ENCODE measurements around the gene SND1. TPM values are rescaled to one million over a fixed set of nuclear protein-coding genes. Genes with fewer than 3 reads are reported as not detected.
"Not testable (repeated sequence)": the region's sequence is repeated elsewhere in the genome, so short reads cannot be mapped to it uniquely, and the experiment has no call there.

SND1 gene
- total and polyA plus RNA-seq, 9 donors = 88.3 to 125 (median 97.7) TPM

DNA sequence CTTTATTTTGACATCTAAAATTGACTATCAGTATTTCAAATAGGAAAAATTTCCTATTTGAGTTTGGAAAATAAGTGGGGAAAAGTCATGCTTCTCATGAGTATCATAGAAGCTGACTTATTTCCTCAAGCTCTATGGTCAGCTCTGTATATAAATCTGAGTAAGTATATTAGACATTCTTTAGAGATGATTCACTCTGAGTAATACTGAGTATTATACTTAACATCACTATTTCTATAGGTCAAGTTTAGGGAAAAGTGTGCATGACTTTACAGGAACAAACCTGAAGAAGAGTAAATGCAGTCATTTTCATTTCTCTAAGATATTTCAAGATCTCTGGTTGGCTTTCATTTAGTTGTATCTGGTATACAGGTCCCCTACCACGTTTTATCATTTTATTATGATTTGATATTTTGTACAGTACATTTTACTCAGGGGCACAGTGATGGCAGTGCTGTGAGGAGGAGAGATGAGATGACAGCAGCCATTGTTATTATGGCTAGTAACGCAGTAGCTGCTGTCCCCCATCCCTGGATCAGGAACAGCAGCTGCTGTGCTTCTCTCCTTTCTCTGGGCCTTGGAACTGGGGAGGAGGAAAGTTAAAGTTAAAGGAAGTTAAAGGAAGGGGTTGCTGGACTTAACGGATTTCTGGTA is 15.2 kb downstream of the SND1 start:
- no peak for DNase-seq
- Histone ChIP-seq H3K27ac (ENCODE audit: low read length) (no peak overlapping the region), H3K36me3 (ENCODE audit: control insufficient read depth, insufficient read depth, low read length) (no peaks in the 10 kb centered on the region), H3K4me3 (ENCODE audit: low read length) (no peak overlapping the region), H3K27me3 (ENCODE audit: control insufficient read depth, insufficient read depth, low read length) (no peaks in the 10 kb centered on the region), H3K9me3 (replicated peaks; ENCODE audit: control insufficient read depth, low read depth, low read length) (no peaks in the 10 kb centered on the region), H3K4me1 (ENCODE audit: control insufficient read depth, insufficient read depth, low read length) (peaks cover 2% of the 10 kb centered on the region)
- 100% methylated on average over 1 of the region's 3 CpGs for WGBS (ENCODE audit: insufficient coverage)

DNA sequence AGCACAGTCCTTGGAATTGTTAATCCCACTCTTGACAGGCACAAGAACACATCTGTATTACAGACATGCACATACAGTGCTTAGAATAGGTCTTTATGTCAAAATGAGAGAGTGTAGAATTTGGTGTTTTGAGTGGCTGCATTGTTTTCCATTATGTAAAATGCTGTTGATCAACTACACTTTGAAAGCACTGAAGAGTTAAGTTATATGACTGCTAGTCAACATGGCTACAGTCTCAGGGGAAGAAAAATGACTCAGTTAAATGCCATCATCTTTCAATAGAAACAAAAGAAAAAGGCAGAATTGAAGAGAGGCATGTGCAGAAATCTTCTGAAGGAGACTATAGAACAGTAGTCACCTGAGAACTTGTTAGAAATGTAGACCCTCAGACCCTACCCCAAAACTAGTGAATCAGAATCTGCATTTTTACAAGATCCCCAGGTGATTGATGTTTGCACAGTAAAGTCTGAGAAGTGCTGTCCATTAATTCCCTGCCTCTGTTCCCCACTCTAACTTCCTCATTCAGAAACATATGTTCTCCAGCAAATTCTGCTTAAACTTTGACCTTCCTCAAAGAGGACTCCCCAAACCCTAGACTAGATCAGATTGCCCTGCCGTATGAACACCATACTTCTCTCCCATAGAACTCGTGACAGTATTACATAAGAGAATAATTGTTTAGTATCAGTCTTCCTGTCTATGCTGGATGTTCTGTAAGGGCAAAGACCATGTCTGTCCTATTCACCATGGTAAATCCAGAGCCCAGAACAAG is 16.0 kb downstream of the SND1 start:
- no CpG with 5 or more reads among the region's 2 CpGs for WGBS (ENCODE audit: insufficient coverage)
- H3K9me3 ChIP-seq (replicated peaks; ENCODE audit: control insufficient read depth, low read depth, low read length) = no peaks in the 10 kb centered on the region
- peaks cover 2% of the 10 kb centered on the region for H3K4me1 ChIP-seq (ENCODE audit: control insufficient read depth, insufficient read depth, low read length)
- no peaks in the 10 kb centered on the region for H3K36me3 ChIP-seq (ENCODE audit: control insufficient read depth, insufficient read depth, low read length)
- no peak overlapping the region for H3K27ac ChIP-seq (ENCODE audit: low read length)
- no peak overlapping the region for H3K4me3 ChIP-seq (ENCODE audit: low read length)
- H3K27me3 ChIP-seq (ENCODE audit: control insufficient read depth, insufficient read depth, low read length) = no peaks in the 10 kb centered on the region
- DNase-seq = peak; percentile 43

DNA sequence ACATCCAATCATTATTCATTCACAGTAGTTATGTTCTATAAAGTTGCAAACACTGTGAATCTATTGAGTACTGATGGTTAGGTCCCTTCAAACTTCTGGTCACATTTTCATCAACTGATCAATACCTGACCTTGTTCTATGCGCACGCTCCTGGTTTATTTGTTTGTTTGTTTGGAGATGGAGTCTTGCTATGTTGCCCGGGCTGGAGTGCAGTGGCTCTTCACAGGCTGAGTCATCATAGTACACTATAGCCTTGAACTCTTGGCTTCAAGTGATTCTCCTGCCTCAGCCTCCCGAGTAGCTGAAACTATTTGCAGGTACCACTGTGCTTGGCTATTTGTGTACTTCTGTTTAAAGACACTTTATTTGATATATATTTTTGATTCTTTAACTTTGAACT is 19.3 kb downstream of the SND1 start:
- Histone ChIP-seq H3K27ac (ENCODE audit: low read length) (no peak overlapping the region), H3K4me1 (ENCODE audit: control insufficient read depth, insufficient read depth, low read length) (peaks cover 2% of the 10 kb centered on the region), H3K4me3 (ENCODE audit: low read length) (no peak overlapping the region), H3K27me3 (ENCODE audit: control insufficient read depth, insufficient read depth, low read length) (no peaks in the 10 kb centered on the region), H3K9me3 (replicated peaks; ENCODE audit: control insufficient read depth, low read depth, low read length) (no peaks in the 10 kb centered on the region), H3K36me3 (ENCODE audit: control insufficient read depth, insufficient read depth, low read length) (no peaks in the 10 kb centered on the region)
- WGBS (ENCODE audit: insufficient coverage) = no CpG with 5 or more reads among the region's 4 CpGs
- no peak for DNase-seq

DNA sequence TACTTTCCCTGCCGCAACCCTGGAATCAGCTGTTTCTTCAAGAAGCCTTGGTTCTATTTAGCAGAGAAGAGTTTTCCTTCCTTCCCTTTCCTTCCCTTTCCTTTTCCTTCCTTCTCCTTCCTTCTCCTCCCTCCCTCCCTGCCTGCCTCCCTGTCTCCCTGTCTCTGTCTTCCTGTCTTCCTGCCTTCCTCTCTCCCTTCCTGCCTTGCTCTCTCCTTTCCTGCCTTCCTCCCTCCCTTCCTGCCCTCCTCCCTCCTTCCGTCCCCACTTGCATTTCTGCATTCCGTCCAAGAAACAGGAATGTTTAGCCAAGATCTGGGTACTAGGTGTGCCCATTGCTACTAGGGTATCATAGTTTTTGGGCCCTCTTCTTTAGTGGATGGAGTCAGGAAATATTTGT is 21.9 kb downstream of the SND1 start:
- no CpG with 5 or more reads among the region's 3 CpGs for WGBS (ENCODE audit: insufficient coverage)
- no peak overlapping the region for H3K27ac ChIP-seq (ENCODE audit: low read length)
- DNase-seq = no peak
- H3K4me3 ChIP-seq (ENCODE audit: low read length) = no peak overlapping the region
- no peaks in the 10 kb centered on the region for H3K4me1 ChIP-seq (ENCODE audit: control insufficient read depth, insufficient read depth, low read length)
- no peaks in the 10 kb centered on the region for H3K27me3 ChIP-seq (ENCODE audit: control insufficient read depth, insufficient read depth, low read length)
- H3K9me3 ChIP-seq (replicated peaks; ENCODE audit: control insufficient read depth, low read depth, low read length) = no peaks in the 10 kb centered on the region
- H3K36me3 ChIP-seq (ENCODE audit: control insufficient read depth, insufficient read depth, low read length) = no peaks in the 10 kb centered on the region

DNA sequence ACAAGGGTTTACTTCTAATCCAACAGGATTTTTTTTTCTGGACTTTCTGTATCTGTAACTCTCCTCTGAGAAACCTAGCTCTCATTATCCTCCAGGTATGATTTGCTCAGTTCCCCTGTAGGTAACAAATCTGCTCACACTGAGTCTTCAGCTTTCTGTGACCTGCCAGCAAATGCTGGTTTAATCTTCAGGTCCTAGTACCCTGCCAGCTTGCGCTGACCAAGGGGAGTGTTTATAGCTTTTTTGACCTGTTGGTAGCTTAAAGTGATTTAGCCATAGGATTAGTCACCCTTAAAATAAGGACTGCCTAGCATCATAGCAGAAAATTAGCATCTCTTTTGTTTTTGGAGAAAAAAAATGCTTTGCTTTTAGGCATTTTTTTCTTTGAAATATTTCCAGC is 22.4 kb downstream of the SND1 start:
- DNase-seq = no peak
- H3K4me1 ChIP-seq (ENCODE audit: control insufficient read depth, insufficient read depth, low read length) = no peaks in the 10 kb centered on the region
- no peak overlapping the region for H3K4me3 ChIP-seq (ENCODE audit: low read length)
- H3K27ac ChIP-seq (ENCODE audit: low read length) = no peak overlapping the region
- no peaks in the 10 kb centered on the region for H3K27me3 ChIP-seq (ENCODE audit: control insufficient read depth, insufficient read depth, low read length)
- WGBS (ENCODE audit: insufficient coverage) = no CpG with 5 or more reads among the region's 1 CpG
- no peaks in the 10 kb centered on the region for H3K9me3 ChIP-seq (replicated peaks; ENCODE audit: control insufficient read depth, low read depth, low read length)
- no peaks in the 10 kb centered on the region for H3K36me3 ChIP-seq (ENCODE audit: control insufficient read depth, insufficient read depth, low read length)

DNA sequence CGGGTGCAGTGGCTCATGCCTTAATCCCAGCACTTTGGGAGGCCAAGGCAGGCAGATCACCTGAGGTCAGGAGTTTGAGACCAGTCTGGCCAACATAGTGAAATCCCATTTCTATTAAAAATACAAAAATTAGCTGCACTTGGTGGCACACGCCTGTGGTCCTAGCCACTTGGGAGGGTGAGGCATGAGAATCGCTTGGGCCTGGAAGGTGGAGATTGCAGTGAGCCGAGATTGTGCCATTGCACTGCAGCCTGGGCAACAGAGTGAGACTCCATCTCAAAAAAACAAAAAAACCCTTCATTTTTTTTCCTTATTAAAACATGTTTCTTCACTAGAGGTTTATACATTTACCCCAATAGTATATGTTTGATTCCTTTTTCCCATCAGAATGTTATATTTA is 22.9 kb downstream of the SND1 start:
- H3K4me1 ChIP-seq (ENCODE audit: control insufficient read depth, insufficient read depth, low read length); H3K9me3 ChIP-seq (replicated peaks; ENCODE audit: control insufficient read depth, low read depth, low read length); DNase-seq; H3K27me3 ChIP-seq (ENCODE audit: control insufficient read depth, insufficient read depth, low read length); H3K27ac ChIP-seq (ENCODE audit: low read length); H3K36me3 ChIP-seq (ENCODE audit: control insufficient read depth, insufficient read depth, low read length); H3K4me3 ChIP-seq (ENCODE audit: low read length): not testable (repeated sequence)
- no CpG with 5 or more reads among the region's 4 CpGs for WGBS (ENCODE audit: insufficient coverage)

DNA sequence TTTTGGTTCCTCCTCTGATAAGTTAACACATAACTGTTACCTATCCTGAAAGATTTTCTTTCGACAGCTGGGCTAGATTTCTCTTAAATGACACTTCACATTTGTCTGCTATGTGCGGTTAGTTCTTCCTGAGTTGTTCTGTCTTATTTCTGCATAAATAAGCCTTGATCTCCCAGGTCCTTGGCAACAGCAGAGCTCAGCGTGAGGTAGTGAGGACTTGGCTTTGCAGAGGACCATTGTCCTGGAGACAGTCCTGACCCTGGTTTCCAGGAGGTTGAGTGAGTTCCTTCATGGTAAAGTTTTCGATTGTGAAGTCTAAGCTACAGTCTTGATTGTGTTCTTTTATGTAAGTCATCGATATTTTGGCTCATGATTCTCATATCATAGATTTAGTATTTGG is 23.7 kb downstream of the SND1 start:
- WGBS (ENCODE audit: insufficient coverage) = 93% methylated on average over 3 of the region's 5 CpGs
- no peaks in the 10 kb centered on the region for H3K9me3 ChIP-seq (replicated peaks; ENCODE audit: control insufficient read depth, low read depth, low read length)
- no peaks in the 10 kb centered on the region for H3K27me3 ChIP-seq (ENCODE audit: control insufficient read depth, insufficient read depth, low read length)
- H3K27ac ChIP-seq (ENCODE audit: low read length) = no peak overlapping the region
- H3K36me3 ChIP-seq (ENCODE audit: control insufficient read depth, insufficient read depth, low read length) = no peaks in the 10 kb centered on the region
- no peak overlapping the region for H3K4me3 ChIP-seq (ENCODE audit: low read length)
- DNase-seq = no peak
- H3K4me1 ChIP-seq (ENCODE audit: control insufficient read depth, insufficient read depth, low read length) = no peaks in the 10 kb centered on the region

DNA sequence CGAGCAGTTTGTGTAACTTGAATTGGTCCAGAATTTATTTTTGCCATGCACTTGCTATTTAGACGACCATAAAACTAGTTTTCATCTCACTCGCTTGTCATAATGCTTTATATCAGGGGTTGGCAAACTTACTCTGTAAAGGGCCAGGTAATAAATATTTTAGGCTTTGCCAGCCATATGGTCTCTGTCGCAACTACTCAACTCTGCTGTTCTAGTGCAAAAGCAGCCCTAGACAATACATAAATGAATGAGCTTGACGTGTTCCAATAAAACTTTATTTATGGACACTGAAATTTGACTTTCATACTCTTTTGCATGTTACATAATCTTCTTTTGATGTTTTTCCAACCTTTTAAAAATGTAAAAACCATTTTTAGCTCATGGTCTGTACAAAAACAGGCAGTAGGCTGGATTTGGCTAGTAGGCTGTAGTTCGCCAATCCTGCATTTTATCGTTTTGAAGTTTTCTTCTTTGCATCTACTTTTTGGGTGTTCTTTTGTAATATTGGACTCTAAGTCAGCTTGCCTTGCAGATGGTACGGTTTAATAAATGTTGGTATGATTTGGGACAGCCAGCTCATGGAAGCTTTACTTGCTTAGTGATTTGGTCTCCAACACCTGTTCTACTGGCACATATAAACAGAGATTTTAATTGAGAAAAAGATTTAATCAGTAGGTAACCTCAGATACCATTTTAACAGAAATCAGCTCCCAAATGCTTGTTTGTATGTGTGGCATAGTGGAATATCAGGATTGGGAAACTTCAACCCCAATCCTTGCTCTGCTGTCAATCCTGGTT is 25.6 kb downstream of the SND1 start:
- H3K4me1 ChIP-seq (ENCODE audit: control insufficient read depth, insufficient read depth, low read length) = no peaks in the 10 kb centered on the region
- no peak for DNase-seq
- no peak overlapping the region for H3K4me3 ChIP-seq (ENCODE audit: low read length)
- no peaks in the 10 kb centered on the region for H3K36me3 ChIP-seq (ENCODE audit: control insufficient read depth, insufficient read depth, low read length)
- 100% methylated on average over 1 of the region's 8 CpGs for WGBS (ENCODE audit: insufficient coverage)
- no peaks in the 10 kb centered on the region for H3K9me3 ChIP-seq (replicated peaks; ENCODE audit: control insufficient read depth, low read depth, low read length)
- no peak overlapping the region for H3K27ac ChIP-seq (ENCODE audit: low read length)
- no peaks in the 10 kb centered on the region for H3K27me3 ChIP-seq (ENCODE audit: control insufficient read depth, insufficient read depth, low read length)

DNA sequence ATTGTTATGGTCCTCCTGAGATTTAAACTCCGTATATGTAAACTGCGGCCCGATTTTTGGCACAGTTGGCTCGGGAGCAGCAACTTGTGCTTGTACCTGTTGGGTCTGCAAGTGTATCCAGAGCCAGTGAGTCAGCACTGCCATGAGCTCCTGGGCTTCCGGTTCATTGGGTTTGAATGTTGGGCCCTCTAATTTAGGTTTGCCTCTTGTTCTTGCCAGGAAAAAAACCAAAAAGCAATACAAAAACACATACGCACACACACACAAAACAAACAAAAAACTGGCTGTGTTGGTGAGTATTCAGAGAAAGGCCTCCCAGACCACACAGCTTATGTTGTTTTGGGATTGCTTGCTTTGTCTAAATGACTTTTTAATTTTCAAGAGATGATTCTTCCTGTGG is 26.3 kb downstream of the SND1 start:
- H3K27me3 ChIP-seq (ENCODE audit: control insufficient read depth, insufficient read depth, low read length) = no peaks in the 10 kb centered on the region
- DNase-seq = peak; percentile 34
- whole genome bisulfite sequencing (ENCODE audit: insufficient coverage) = 72% methylated on average over 4 of the region's 6 CpGs

DNA sequence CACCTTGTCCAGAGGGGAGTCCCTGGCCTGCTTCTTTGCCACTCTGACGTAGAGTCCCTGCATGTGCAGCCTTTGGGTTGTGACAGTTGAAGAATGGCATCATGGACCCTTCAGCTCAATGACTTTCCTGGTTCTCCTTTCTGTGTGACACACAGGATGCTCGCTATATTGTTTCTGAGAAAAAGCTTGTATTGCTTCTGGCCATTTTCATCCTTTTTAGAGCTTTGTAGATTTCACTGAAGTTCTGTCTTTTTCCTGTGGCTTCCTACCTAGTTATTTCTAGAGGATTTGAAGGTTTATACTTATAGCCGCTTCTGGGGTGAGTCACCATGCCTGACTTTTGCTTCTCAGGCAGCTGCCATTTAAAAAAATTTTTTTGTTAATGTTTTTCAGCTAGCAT is 27.0 kb downstream of the SND1 start:
- Histone ChIP-seq H3K27me3 (ENCODE audit: control insufficient read depth, insufficient read depth, low read length) (no peaks in the 10 kb centered on the region), H3K4me3 (ENCODE audit: low read length) (no peak overlapping the region), H3K4me1 (ENCODE audit: control insufficient read depth, insufficient read depth, low read length) (no peaks in the 10 kb centered on the region), H3K27ac (ENCODE audit: low read length) (no peak overlapping the region), H3K36me3 (ENCODE audit: control insufficient read depth, insufficient read depth, low read length) (no peaks in the 10 kb centered on the region), H3K9me3 (replicated peaks; ENCODE audit: control insufficient read depth, low read depth, low read length) (no peaks in the 10 kb centered on the region)
- 73% methylated on average over 1 of the region's 3 CpGs for WGBS (ENCODE audit: insufficient coverage)
- no peak for DNase-seq

More for the DNA sequence above, 26.3 kb downstream of the SND1 start:
- H3K4me3 ChIP-seq (ENCODE audit: low read length) = no peak overlapping the region
- no peaks in the 10 kb centered on the region for H3K9me3 ChIP-seq (replicated peaks; ENCODE audit: control insufficient read depth, low read depth, low read length)
- H3K4me1 ChIP-seq (ENCODE audit: control insufficient read depth, insufficient read depth, low read length) = no peaks in the 10 kb centered on the region
- H3K36me3 ChIP-seq (ENCODE audit: control insufficient read depth, insufficient read depth, low read length) = no peaks in the 10 kb centered on the region
- H3K27ac ChIP-seq (ENCODE audit: low read length) = no peak overlapping the region

All from muscle of leg (tissue), 11 donors.